Measurements from ENCODE around the gene TRMT61B. TPM values are rescaled to one million over a fixed set of nuclear protein-coding genes. Genes with fewer than 3 reads are reported as not detected.

TRMT61B gene
- total RNA-seq, 2 experiments from 2014 or later: 15.1 to 15.5 TPM

GRCh38 chr2:28855977-28856376, 14.1 kb downstream of the TRMT61B start:
- POLR2A ChIA-PET: interaction anchor here (0.7 kb wide), 1 partner anchor 40 kb away, joined by 4 read pairs; no protein-coding TSS in a partner anchor

GRCh38 chr2:28855193-28855592, 14.9 kb downstream of the TRMT61B start:
- no peaks in the 10 kb centered on the region for H3K4me1 Mint-ChIP-seq (ENCODE audit: low read depth)
- peaks cover 16% of the 10 kb centered on the region for H3K36me3 Mint-ChIP-seq (ENCODE audit: low read depth)
- ChIA-PET CTCF (interaction anchor here (0.8 kb wide), 1 partner anchor 15 kb away, joined by 3 read pairs; the partner anchor contains the start of gene TRMT61B), POLR2A (interaction anchor here (0.5 kb wide), 1 partner anchor 14 kb away, joined by 3 read pairs; no protein-coding TSS in a partner anchor)
- DNase-seq (no peak), ATAC-seq (no peak)
- H3K4me3 Mint-ChIP-seq: no peak overlapping the region
- H3K27ac Mint-ChIP-seq: no peak overlapping the region
- H3K27me3 Mint-ChIP-seq (ENCODE audit: low read depth): no peaks in the 10 kb centered on the region
- H3K9me3 Mint-ChIP-seq (ENCODE audit: insufficient read depth): no peaks in the 10 kb centered on the region

More at GRCh38 chr2:28855977-28856376, 14.1 kb downstream of the TRMT61B start:
- CTCF ChIA-PET: no interaction called here
- Mint-ChIP-seq H3K9me3 (ENCODE audit: insufficient read depth) (no peaks in the 10 kb centered on the region), H3K4me1 (ENCODE audit: low read depth) (no peaks in the 10 kb centered on the region), H3K27ac (no peak overlapping the region), H3K36me3 (ENCODE audit: low read depth) (peaks cover 24% of the 10 kb centered on the region), H3K4me3 (no peak overlapping the region), H3K27me3 (ENCODE audit: low read depth) (no peaks in the 10 kb centered on the region)
- ATAC-seq (no peak), DNase-seq (no peak)

- Mint-ChIP-seq H3K4me3 (no peak overlapping the region), H3K4me1 (ENCODE audit: low read depth) (no peaks in the 10 kb centered on the region), H3K9me3 (ENCODE audit: insufficient read depth) (no peaks in the 10 kb centered on the region), H3K27me3 (ENCODE audit: low read depth) (no peaks in the 10 kb centered on the region), H3K27ac (no peak overlapping the region), H3K36me3 (ENCODE audit: low read depth) (no peaks in the 10 kb centered on the region)
- DNase-seq (no peak), ATAC-seq (no peak)
- CTCF ChIA-PET: no interaction called here
- POLR2A ChIA-PET: no interaction called here
Observed at GRCh38 chr2:28842042-28842441, 28.1 kb downstream of the TRMT61B start.

- ChIA-PET CTCF (no interaction called here), POLR2A (no interaction called here)
- Mint-ChIP-seq H3K27ac (no peak overlapping the region), H3K27me3 (ENCODE audit: low read depth) (peaks cover 2% of the 10 kb centered on the region), H3K9me3 (ENCODE audit: insufficient read depth) (no peaks in the 10 kb centered on the region), H3K4me1 (ENCODE audit: low read depth) (no peaks in the 10 kb centered on the region), H3K4me3 (no peak overlapping the region), H3K36me3 (ENCODE audit: low read depth) (no peaks in the 10 kb centered on the region)
- DNase-seq (no peak), ATAC-seq (no peak)
Observed at GRCh38 chr2:28838971-28839370, 31.1 kb downstream of the TRMT61B start.

- H3K36me3 Mint-ChIP-seq (ENCODE audit: low read depth): no peaks in the 10 kb centered on the region
- no peaks in the 10 kb centered on the region for H3K4me1 Mint-ChIP-seq (ENCODE audit: low read depth)
- DNase-seq (no peak), ATAC-seq (no peak)
- H3K27me3 Mint-ChIP-seq (ENCODE audit: low read depth): peaks cover 2% of the 10 kb centered on the region
- no peak overlapping the region for H3K27ac Mint-ChIP-seq
- CTCF ChIA-PET: interaction anchor here (1.5 to 1.7 kb wide), 2 partner anchors 15 to 241 kb away, joined by 4 to 5 read pairs; no protein-coding TSS in a partner anchor
- no peaks in the 10 kb centered on the region for H3K9me3 Mint-ChIP-seq (ENCODE audit: insufficient read depth)
- POLR2A ChIA-PET: no interaction called here
- no peak overlapping the region for H3K4me3 Mint-ChIP-seq
Observed at GRCh38 chr2:28835781-28836180, 34.3 kb downstream of the TRMT61B start.

- DNase-seq (no peak), ATAC-seq (no peak)
- Mint-ChIP-seq H3K27me3 (ENCODE audit: low read depth) (peaks cover 2% of the 10 kb centered on the region), H3K4me3 (no peak overlapping the region), H3K9me3 (ENCODE audit: insufficient read depth) (no peaks in the 10 kb centered on the region), H3K36me3 (ENCODE audit: low read depth) (no peaks in the 10 kb centered on the region), H3K4me1 (ENCODE audit: low read depth) (no peaks in the 10 kb centered on the region), H3K27ac (no peak overlapping the region)
- ChIA-PET POLR2A (interaction anchor here (0.6 kb wide), 2 partner anchors 16 to 82 kb away, joined by 3 to 5 read pairs; partner anchors contain the start of gene PPP1CB), CTCF (interaction anchor here (0.9 to 1.5 kb wide), 2 partner anchors 240 to 267 kb away, joined by 3 to 4 read pairs; no protein-coding TSS in a partner anchor)
Observed at GRCh38 chr2:28833740-28834470, 36.2 kb downstream of the TRMT61B start.

GRCh38 chr2:28828382-28828781, 41.7 kb downstream of the TRMT61B start:
- no peak for ATAC-seq
- ChIA-PET POLR2A (no interaction called here), CTCF (no interaction called here)

GRCh38 chr2:28824870-28825269, 45.2 kb downstream of the TRMT61B start:
- CTCF ChIA-PET: interaction anchor here (0.6 kb wide), 1 partner anchor 127 kb away, joined by 3 read pairs; no protein-coding TSS in a partner anchor
- H3K4me3 Mint-ChIP-seq: no peak overlapping the region
- H3K27ac Mint-ChIP-seq: no peak overlapping the region
- H3K36me3 Mint-ChIP-seq (ENCODE audit: low read depth): no peaks in the 10 kb centered on the region
- H3K27me3 Mint-ChIP-seq (ENCODE audit: low read depth): peaks cover 2% of the 10 kb centered on the region
- DNase-seq: no peak
- POLR2A ChIA-PET: no interaction called here
- no peaks in the 10 kb centered on the region for H3K9me3 Mint-ChIP-seq (ENCODE audit: insufficient read depth)
- peaks cover 3% of the 10 kb centered on the region for H3K4me1 Mint-ChIP-seq (ENCODE audit: low read depth)
- ATAC-seq: no peak

More at GRCh38 chr2:28828382-28828781, 41.7 kb downstream of the TRMT61B start:
- no peaks in the 10 kb centered on the region for H3K27me3 Mint-ChIP-seq (ENCODE audit: low read depth)
- no peaks in the 10 kb centered on the region for H3K4me1 Mint-ChIP-seq (ENCODE audit: low read depth)
- H3K36me3 Mint-ChIP-seq (ENCODE audit: low read depth): no peaks in the 10 kb centered on the region
- no peaks in the 10 kb centered on the region for H3K9me3 Mint-ChIP-seq (ENCODE audit: insufficient read depth)
- H3K27ac Mint-ChIP-seq: no peak overlapping the region
- no peak for DNase-seq
- no peak overlapping the region for H3K4me3 Mint-ChIP-seq

- ChIA-PET POLR2A (interaction anchor here (0.9 kb wide), 1 partner anchor 44 kb away, joined by 3 read pairs; no protein-coding TSS in a partner anchor), CTCF (no interaction called here)
- Mint-ChIP-seq H3K36me3 (ENCODE audit: low read depth) (no peaks in the 10 kb centered on the region), H3K4me3 (no peak overlapping the region), H3K9me3 (ENCODE audit: insufficient read depth) (no peaks in the 10 kb centered on the region), H3K27me3 (ENCODE audit: low read depth) (peaks cover 2% of the 10 kb centered on the region), H3K4me1 (ENCODE audit: low read depth) (peaks cover 3% of the 10 kb centered on the region), H3K27ac (no peak overlapping the region)
- ATAC-seq: no peak
- DNase-seq: no peak
Observed at GRCh38 chr2:28824207-28824606, 45.9 kb downstream of the TRMT61B start.

- Mint-ChIP-seq H3K27me3 (ENCODE audit: low read depth) (peaks cover 2% of the 10 kb centered on the region), H3K4me1 (ENCODE audit: low read depth) (peaks cover 3% of the 10 kb centered on the region), H3K36me3 (ENCODE audit: low read depth) (no peaks in the 10 kb centered on the region), H3K4me3 (no peak overlapping the region), H3K27ac (no peak overlapping the region), H3K9me3 (ENCODE audit: insufficient read depth) (no peaks in the 10 kb centered on the region)
- ATAC-seq: no peak
- ChIA-PET POLR2A (no interaction called here), CTCF (interaction anchor here (0.7 to 1.6 kb wide), 4 partner anchors 11 to 143 kb away, joined by 3 to 4 read pairs (median 3); partner anchors contain the start of gene SPDYA)
- DNase-seq: no peak
Observed at GRCh38 chr2:28822036-28822435, 48.1 kb downstream of the TRMT61B start.

- no peak overlapping the region for H3K4me3 Mint-ChIP-seq
- peaks cover 3% of the 10 kb centered on the region for H3K4me1 Mint-ChIP-seq (ENCODE audit: low read depth)
- peak; percentile 86 for ATAC-seq
- H3K27ac Mint-ChIP-seq: no peak overlapping the region
- ChIA-PET CTCF (interaction anchor here (0.6 to 1.6 kb wide), 21 partner anchors 9 to 297 kb away, joined by 3 to 10 read pairs (median 3); partner anchors contain the start of genes PPP1CB, SPDYA and TRMT61B), POLR2A (no interaction called here)
- peaks cover 2% of the 10 kb centered on the region for H3K27me3 Mint-ChIP-seq (ENCODE audit: low read depth)
- H3K9me3 Mint-ChIP-seq (ENCODE audit: insufficient read depth): no peaks in the 10 kb centered on the region
- DNase-seq: peak; percentile 80
- no peaks in the 10 kb centered on the region for H3K36me3 Mint-ChIP-seq (ENCODE audit: low read depth)
Observed at GRCh38 chr2:28821295-28821958, 48.7 kb downstream of the TRMT61B start.

- Mint-ChIP-seq H3K27me3 (ENCODE audit: low read depth) (peaks cover 2% of the 10 kb centered on the region), H3K27ac (no peak overlapping the region), H3K9me3 (ENCODE audit: insufficient read depth) (no peaks in the 10 kb centered on the region), H3K4me3 (no peak overlapping the region), H3K4me1 (ENCODE audit: low read depth) (peaks cover 3% of the 10 kb centered on the region), H3K36me3 (ENCODE audit: low read depth) (no peaks in the 10 kb centered on the region)
- ChIA-PET POLR2A (interaction anchor here (0.6 kb wide), 1 partner anchor 16 kb away, joined by 5 read pairs; no protein-coding TSS in a partner anchor), CTCF (no interaction called here)
- no peak for DNase-seq
- no peak for ATAC-seq
Observed at GRCh38 chr2:28818053-28818452, 52.1 kb downstream of the TRMT61B start.

All from activated CD8-positive, alpha-beta T cell treated with anti-CD3 and anti-CD28 coated beads, Interleukin-2, amount 10 ng/mL, durations not matched to agents 7 days and 5 days (primary cell).